Nephron (organoid): Measurements from ENCODE around the gene MAPKBP1.

ENCODE experiments used
- H3K27ac Mint-ChIP-seq, 3 experiments: 2 replicates each; pipeline ENCODE4 v1.8.0; 2020; ENCODE audit warnings: mixed read lengths in 3 of 3, mild to moderate bottlenecking in 2 of 3, moderate library complexity in 1 of 3
- H3K27me3 Mint-ChIP-seq: 2 replicates; pipeline ENCODE4 v1.8.0; 2021; ENCODE audit warnings: low read depth, mild to moderate bottlenecking, moderate library complexity, mixed read lengths
- H3K36me3 Mint-ChIP-seq: 2 replicates; pipeline ENCODE4 v1.8.0; 2020; ENCODE audit warnings: low read depth, mixed read lengths
- H3K4me1 Mint-ChIP-seq: 2 replicates; pipeline ENCODE4 v1.8.0; 2020; ENCODE audit warnings: mixed read lengths
- H3K4me3 Mint-ChIP-seq, 3 experiments: 2 replicates each; pipeline ENCODE4 v1.8.0; 2020; ENCODE audit warnings: mild to moderate bottlenecking in 3 of 3, mixed read lengths in 3 of 3, moderate library complexity in 2 of 3
- H3K9me3 Mint-ChIP-seq: 2 replicates; pipeline ENCODE4 v1.8.0; 2020; ENCODE audit warnings: mixed read lengths
- TF ChIP-seq, protein P1 (sequence below), 3 experiments: fragments of 200-600 bp; sonication (generic); IDR thresholded peaks; one replicate each; pipeline ENCODE4 v1.5.0; 2021; ENCODE audit warnings: antibody characterized with exemption in 3 of 3; ENCODE audit not compliant: unreplicated experiment in 3 of 3

Gene MAPKBP1

DNA sequence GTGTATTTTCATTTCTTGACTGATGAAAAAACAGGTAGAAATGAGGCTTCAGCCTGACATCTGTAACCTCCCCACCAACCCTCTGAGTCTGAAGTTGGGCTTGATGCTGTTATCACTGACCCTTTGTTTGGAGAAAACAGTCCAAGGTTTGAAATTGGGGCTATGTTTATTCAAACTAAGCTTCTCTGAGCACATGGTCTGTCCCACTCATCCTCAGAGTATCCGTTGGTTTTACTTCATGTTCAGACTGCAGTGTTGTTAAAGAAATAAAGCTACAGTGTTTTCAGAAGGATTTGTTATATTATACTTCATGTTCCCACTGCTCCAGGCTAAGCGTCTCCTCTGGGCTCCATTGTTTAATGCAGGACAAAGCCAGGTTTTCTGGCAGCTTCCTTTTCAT, 6.0 kb downstream of the MAPKBP1 start:
- no peaks in the 10 kb centered on the region for H3K27me3 Mint-ChIP-seq
- TF ChIP-seq, protein P1, sequence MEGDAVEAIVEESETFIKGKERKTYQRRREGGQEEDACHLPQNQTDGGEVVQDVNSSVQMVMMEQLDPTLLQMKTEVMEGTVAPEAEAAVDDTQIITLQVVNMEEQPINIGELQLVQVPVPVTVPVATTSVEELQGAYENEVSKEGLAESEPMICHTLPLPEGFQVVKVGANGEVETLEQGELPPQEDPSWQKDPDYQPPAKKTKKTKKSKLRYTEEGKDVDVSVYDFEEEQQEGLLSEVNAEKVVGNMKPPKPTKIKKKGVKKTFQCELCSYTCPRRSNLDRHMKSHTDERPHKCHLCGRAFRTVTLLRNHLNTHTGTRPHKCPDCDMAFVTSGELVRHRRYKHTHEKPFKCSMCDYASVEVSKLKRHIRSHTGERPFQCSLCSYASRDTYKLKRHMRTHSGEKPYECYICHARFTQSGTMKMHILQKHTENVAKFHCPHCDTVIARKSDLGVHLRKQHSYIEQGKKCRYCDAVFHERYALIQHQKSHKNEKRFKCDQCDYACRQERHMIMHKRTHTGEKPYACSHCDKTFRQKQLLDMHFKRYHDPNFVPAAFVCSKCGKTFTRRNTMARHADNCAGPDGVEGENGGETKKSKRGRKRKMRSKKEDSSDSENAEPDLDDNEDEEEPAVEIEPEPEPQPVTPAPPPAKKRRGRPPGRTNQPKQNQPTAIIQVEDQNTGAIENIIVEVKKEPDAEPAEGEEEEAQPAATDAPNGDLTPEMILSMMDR (IDR thresholded peaks at IDR 0.05; ENCODE audit: unreplicated experiment in 3 of 3): no peak
- no peaks in the 10 kb centered on the region for H3K9me3 Mint-ChIP-seq
- H3K27ac Mint-ChIP-seq: peak overlapping the region; percentile 36 to 64 (median 61)
- peak overlapping the region in 1 of 3 experiments; percentile 41 for H3K4me3 Mint-ChIP-seq
- peaks cover 9% of the 10 kb centered on the region for H3K36me3 Mint-ChIP-seq
- peaks cover 51% of the 10 kb centered on the region for H3K4me1 Mint-ChIP-seq

DNA sequence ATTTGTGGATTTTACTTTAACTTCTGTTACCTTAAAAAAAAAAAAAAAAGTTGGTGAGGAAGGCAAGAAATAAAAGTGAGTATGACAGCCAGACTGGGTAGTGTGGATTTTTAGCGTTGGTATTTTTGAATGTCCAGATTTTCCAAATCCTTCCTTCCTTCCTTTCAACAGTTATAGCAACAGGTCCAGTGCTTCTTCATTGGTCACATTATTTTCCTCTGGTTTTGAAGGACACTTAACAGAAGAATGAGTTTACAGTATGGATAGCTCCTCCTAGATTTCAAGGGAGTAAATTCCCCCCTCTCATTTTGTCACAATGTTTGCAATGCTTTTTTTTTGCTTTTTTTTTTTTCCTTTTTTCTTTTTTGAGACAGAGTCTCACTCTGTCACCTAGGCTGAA, 6.4 kb downstream of the MAPKBP1 start:
- no peaks in the 10 kb centered on the region for H3K9me3 Mint-ChIP-seq
- H3K4me1 Mint-ChIP-seq: peaks cover 47% of the 10 kb centered on the region
- H3K36me3 Mint-ChIP-seq: peaks cover 9% of the 10 kb centered on the region
- H3K27me3 Mint-ChIP-seq: no peaks in the 10 kb centered on the region
- no peak overlapping the region for H3K4me3 Mint-ChIP-seq
- H3K27ac Mint-ChIP-seq: peak overlapping the region; percentile 36 to 64 (median 61)
- TF ChIP-seq, protein P1 (IDR thresholded peaks at IDR 0.05; ENCODE audit: unreplicated experiment in 3 of 3): no peak

DNA sequence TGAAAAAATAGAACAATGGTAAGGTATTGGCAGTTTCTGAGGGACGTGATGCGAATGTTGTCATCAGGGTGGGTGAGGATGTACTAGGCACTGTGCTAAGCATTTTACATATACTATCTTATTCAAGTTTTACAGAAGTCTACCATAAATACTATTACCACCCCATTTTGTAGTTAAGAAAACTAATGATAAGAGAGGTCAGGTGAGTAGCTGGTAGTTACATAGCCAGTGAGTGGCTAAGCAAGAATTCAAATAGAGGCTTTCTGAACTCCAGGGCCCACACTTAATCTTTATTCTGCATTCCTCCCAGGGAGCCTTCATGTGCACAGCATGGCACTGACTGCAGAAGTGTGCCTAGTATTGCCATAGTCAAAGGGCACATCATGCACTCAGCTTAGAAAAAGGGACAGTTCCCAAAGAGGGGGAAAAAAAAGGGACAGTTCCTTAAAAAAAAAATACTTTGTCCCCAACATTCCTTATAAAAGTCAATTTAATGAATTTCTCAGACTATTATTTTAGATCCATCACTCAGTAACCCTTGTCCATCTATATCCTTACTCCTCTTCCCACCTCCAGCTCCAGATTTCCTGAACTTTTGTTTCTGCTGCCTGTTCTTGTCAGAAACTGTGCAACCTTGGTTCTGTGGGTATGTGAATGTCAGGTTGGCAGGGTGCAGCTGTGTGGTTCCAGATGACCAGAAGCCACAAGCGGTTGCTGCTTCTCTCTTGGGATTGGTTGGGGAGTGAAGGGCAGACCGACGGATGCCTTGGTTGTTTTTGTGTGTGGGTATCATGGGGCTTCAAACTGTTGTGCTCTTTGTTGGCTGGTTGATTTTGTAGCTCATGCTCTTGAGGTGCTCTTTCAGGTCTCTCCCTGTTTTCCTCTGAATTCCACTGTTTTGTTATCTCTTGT, 8.3 kb downstream of the MAPKBP1 start:
- H3K4me3 Mint-ChIP-seq: no peak overlapping the region
- peaks cover 9% of the 10 kb centered on the region for H3K36me3 Mint-ChIP-seq
- no peaks in the 10 kb centered on the region for H3K9me3 Mint-ChIP-seq
- TF ChIP-seq, protein P1 (IDR thresholded peaks at IDR 0.05; ENCODE audit: unreplicated experiment in 3 of 3): no peak
- H3K4me1 Mint-ChIP-seq: peaks cover 32% of the 10 kb centered on the region
- no peaks in the 10 kb centered on the region for H3K27me3 Mint-ChIP-seq
- no peak overlapping the region for H3K27ac Mint-ChIP-seq

DNA sequence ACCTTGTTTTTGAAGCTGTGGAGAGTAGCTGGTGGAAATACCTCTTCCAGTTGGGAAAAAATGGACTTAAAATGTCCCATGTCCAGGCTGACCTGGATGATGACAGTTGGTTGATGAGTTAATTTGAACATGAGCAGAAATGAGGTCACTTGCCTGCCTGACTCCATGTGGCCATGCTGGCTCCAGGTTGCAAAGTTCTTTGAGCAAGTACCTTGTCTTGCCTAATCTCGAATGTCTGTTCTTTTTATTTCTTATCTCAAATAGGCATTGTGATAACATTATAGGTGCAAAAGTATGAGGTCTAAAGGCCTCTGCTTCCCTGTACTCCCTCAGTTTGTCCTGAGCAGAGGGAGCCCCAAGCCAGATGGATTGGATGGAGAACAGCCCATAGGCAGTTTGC, 9.0 kb downstream of the MAPKBP1 start:
- H3K4me1 Mint-ChIP-seq: peaks cover 27% of the 10 kb centered on the region
- TF ChIP-seq, protein P1 (IDR thresholded peaks at IDR 0.05; ENCODE audit: unreplicated experiment in 3 of 3): no peak
- H3K4me3 Mint-ChIP-seq: no peak overlapping the region
- no peaks in the 10 kb centered on the region for H3K27me3 Mint-ChIP-seq
- H3K27ac Mint-ChIP-seq: no peak overlapping the region
- H3K36me3 Mint-ChIP-seq: peaks cover 9% of the 10 kb centered on the region
- H3K9me3 Mint-ChIP-seq: no peaks in the 10 kb centered on the region

DNA sequence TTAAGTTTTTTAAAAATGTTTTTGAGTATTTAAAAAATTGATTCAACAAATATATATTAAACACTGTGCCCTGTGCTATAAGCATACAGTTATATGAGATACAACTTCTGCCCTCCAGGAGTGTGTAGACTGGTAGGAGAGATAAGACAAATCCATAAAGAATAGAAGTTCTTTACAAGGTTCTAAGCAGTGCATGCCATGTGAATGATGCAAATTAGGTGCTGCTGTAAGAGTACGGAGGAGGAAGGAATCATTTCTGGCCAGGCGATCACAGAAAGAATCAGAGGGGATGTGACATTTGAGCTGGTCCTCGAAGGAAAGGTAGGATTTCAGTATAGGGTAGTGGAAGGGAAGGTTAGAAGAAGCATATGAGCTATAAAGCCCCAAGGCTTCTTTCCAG, 14.0 kb downstream of the MAPKBP1 start:
- H3K9me3 Mint-ChIP-seq: no peaks in the 10 kb centered on the region
- no peaks in the 10 kb centered on the region for H3K36me3 Mint-ChIP-seq
- TF ChIP-seq, protein P1 (IDR thresholded peaks at IDR 0.05; ENCODE audit: unreplicated experiment in 3 of 3): no peak
- no peaks in the 10 kb centered on the region for H3K27me3 Mint-ChIP-seq
- no peak overlapping the region for H3K4me3 Mint-ChIP-seq
- H3K27ac Mint-ChIP-seq: no peak overlapping the region
- peaks cover 42% of the 10 kb centered on the region for H3K4me1 Mint-ChIP-seq

DNA sequence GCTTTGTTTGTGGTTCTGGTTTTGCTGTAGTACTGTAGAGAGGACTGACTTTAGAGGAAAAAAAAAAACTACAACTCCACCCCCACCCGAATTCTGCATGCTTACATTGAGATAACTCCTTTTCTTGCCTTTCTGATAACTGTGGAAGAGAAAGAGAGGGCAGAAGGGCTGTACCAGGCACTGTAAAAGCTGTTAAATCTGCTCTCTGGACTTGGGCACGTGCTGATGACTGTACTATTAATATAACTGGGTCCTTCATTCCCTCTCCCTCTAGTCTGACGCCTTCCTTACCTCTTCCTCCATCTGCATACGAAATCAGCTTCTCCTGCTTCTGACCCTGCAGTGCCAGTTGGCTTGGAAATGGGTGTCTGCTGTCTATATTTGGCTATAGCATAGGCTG, 15.0 kb downstream of the MAPKBP1 start:
- Mint-ChIP-seq H3K36me3 (no peaks in the 10 kb centered on the region), H3K4me3 (no peak overlapping the region)

More for the DNA sequence above, 15.0 kb downstream of the MAPKBP1 start:
- TF ChIP-seq, protein P1 (IDR thresholded peaks at IDR 0.05; ENCODE audit: unreplicated experiment in 3 of 3): no peak
- peaks cover 42% of the 10 kb centered on the region for H3K4me1 Mint-ChIP-seq
- H3K27ac Mint-ChIP-seq: no peak overlapping the region
- H3K27me3 Mint-ChIP-seq: no peaks in the 10 kb centered on the region
- H3K9me3 Mint-ChIP-seq: no peaks in the 10 kb centered on the region
